Neural progenitor cell (in vitro differentiated cells): ENCODE data around the gene SLC15A1. TPM values are rescaled to one million over a fixed set of nuclear protein-coding genes. Genes with fewer than 3 reads are reported as not detected.

Experiments
- DNase-seq: peaks from one replicate; pipeline ENCODE4 v3.0.0-alpha.2; 2016; ENCODE audit warnings: low spot score
- H2AFZ ChIP-seq: fragments of 200-600 bp; sonication (generic); replicated peaks from 2 replicates; pipeline ENCODE4 v1.6.1; 2016; ENCODE audit warnings: antibody characterized with exemption
- H3F3A ChIP-seq: fragments of 200-600 bp; sonication (generic); 2 replicates; pipeline ENCODE4 v1.6.1; 2016; ENCODE audit warnings: antibody characterized with exemption, low read depth
- H3K27ac ChIP-seq: fragments of 200-600 bp; sonication (generic); 2 replicates; pipeline ENCODE4 v1.5.1; 2016; ENCODE audit warnings: mild to moderate bottlenecking
- H3K27me3 ChIP-seq: fragments of 200-600 bp; sonication (generic); 2 replicates; pipeline ENCODE4 v1.6.1; 2016; ENCODE audit warnings: mild to moderate bottlenecking, moderate library complexity
- H3K36me3 ChIP-seq: fragments of 200-600 bp; sonication (generic); 2 replicates; pipeline ENCODE4 v1.5.1; 2016
- H3K4me1 ChIP-seq: fragments of 200-600 bp; sonication (generic); 2 replicates; pipeline ENCODE4 v1.6.1; 2016; ENCODE audit warnings: mixed run types
- H3K4me2 ChIP-seq: fragments of 200-600 bp; sonication (generic); 2 replicates; pipeline ENCODE4 v1.6.1; 2016
- H3K4me3 ChIP-seq: fragments of 200-600 bp; sonication (generic); 2 replicates; pipeline ENCODE4 v1.5.1; 2016
- H3K79me2 ChIP-seq: fragments of 200-600 bp; sonication (generic); 2 replicates; pipeline ENCODE4 v1.6.1; 2016; ENCODE audit warnings: low read depth
- H3K9ac ChIP-seq: fragments of 200-600 bp; sonication (generic); 2 replicates; pipeline ENCODE4 v1.6.1; 2016
- H3K9me3 ChIP-seq: fragments of 200-600 bp; sonication (generic); 2 replicates; pipeline ENCODE4 v1.5.1; 2016; ENCODE audit warnings: low read depth
- H4K20me1 ChIP-seq: fragments of 200-600 bp; sonication (generic); 2 replicates; pipeline ENCODE4 v1.6.1; 2016; ENCODE audit warnings: low read depth
- H3K27ac Mint-ChIP-seq: 3 replicates; pipeline ENCODE4 v1.8.0; 2021; ENCODE audit warnings: mixed read lengths
- H3K27me3 Mint-ChIP-seq: 2 replicates; pipeline ENCODE4 v1.8.0; 2022; ENCODE audit warnings: low read depth, mild to moderate bottlenecking, inconsistent platforms, moderate library complexity, mixed read lengths; ENCODE audit not compliant: insufficient read depth
- H3K36me3 Mint-ChIP-seq: 3 replicates; pipeline ENCODE4 v1.8.0; 2021; ENCODE audit warnings: mixed read lengths
- H3K4me1 Mint-ChIP-seq: 3 replicates; pipeline ENCODE4 v1.8.0; 2021; ENCODE audit warnings: mixed read lengths
- H3K4me3 Mint-ChIP-seq: 3 replicates; pipeline ENCODE4 v1.8.0; 2021; ENCODE audit warnings: mild to moderate bottlenecking, moderate library complexity, mixed read lengths
- H3K9me3 Mint-ChIP-seq: 3 replicates; pipeline ENCODE4 v1.8.0; 2020; ENCODE audit warnings: mixed read lengths
- CTCF ChIP-seq: fragments of 200-600 bp; sonication (generic); IDR thresholded peaks from 2 replicates; pipeline ENCODE4 v1.5.1; 2017; ENCODE audit warnings: antibody characterized with exemption, mild to moderate bottlenecking
- EZH2 ChIP-seq: fragments of 200-600 bp; sonication (generic); IDR thresholded peaks from 2 replicates; pipeline ENCODE4 v1.6.1; 2017; ENCODE audit warnings: antibody characterized with exemption, mild to moderate bottlenecking, moderate library complexity
- EZH2phosphoT487 ChIP-seq: fragments of 200-600 bp; sonication (generic); IDR thresholded peaks from 2 replicates; pipeline ENCODE4 v1.6.1; 2017; ENCODE audit warnings: antibody characterized with exemption
- total RNA-seq: library from RNA; depleted of rRNA; stranded (reverse); fragments of >200 nt; gene quantifications from 2 replicates; pipeline ENCODE4 v1.2.3, GENCODE V29; 2015; ENCODE audit warnings: low replicate concordance

The SLC15A1 gene
- total RNA-seq, 1 donor from 2014 or later: not detected

- Histone ChIP-seq H3K4me1 (no peaks in the 10 kb centered on the region), H3K79me2 (no peaks in the 10 kb centered on the region), H3K4me3 (no peak overlapping the region), H3K36me3 (no peaks in the 10 kb centered on the region), H3K9ac (no peak overlapping the region), H3K27ac (no peak overlapping the region), H3K4me2 (no peak overlapping the region), H3K27me3 (no peaks in the 10 kb centered on the region), H3K9me3 (no peaks in the 10 kb centered on the region), H4K20me1 (no peaks in the 10 kb centered on the region), H3F3A (no peaks in the 10 kb centered on the region), H2AFZ (no peak overlapping the region)
- peaks cover 7% of the 10 kb centered on the region for H3K36me3 Mint-ChIP-seq
- TF ChIP-seq EZH2: no peak
- no peak for TF ChIP-seq EZH2phosphoT487
- DNase-seq: no peak
- H3K9me3 Mint-ChIP-seq: peaks cover 23% of the 10 kb centered on the region
- no peak overlapping the region for H3K27ac Mint-ChIP-seq
- peaks cover 12% of the 10 kb centered on the region for H3K27me3 Mint-ChIP-seq
- H3K4me1 Mint-ChIP-seq: peaks cover 2% of the 10 kb centered on the region
- no peak overlapping the region for H3K4me3 Mint-ChIP-seq
These were observed 96.2 kb downstream of the SLC15A1 start for GRCh38 chr13:98656223-98656622.

GRCh38 chr13:98653463-98653985 lies 98.9 kb downstream of the SLC15A1 start:
- Histone ChIP-seq H3K9me3 (no peaks in the 10 kb centered on the region), H3K27ac (no peak overlapping the region), H2AFZ (no peak overlapping the region), H3K4me2 (no peak overlapping the region), H3K27me3 (no peaks in the 10 kb centered on the region), H3F3A (no peaks in the 10 kb centered on the region), H3K36me3 (no peaks in the 10 kb centered on the region), H3K4me1 (no peaks in the 10 kb centered on the region), H4K20me1 (no peaks in the 10 kb centered on the region), H3K79me2 (no peaks in the 10 kb centered on the region), H3K4me3 (no peak overlapping the region), H3K9ac (no peak overlapping the region)
- DNase-seq: peak; percentile 90
- Mint-ChIP-seq H3K36me3 (peaks cover 7% of the 10 kb centered on the region), H3K27me3 (peaks cover 10% of the 10 kb centered on the region), H3K9me3 (peaks cover 9% of the 10 kb centered on the region), H3K27ac (no peak overlapping the region), H3K4me3 (no peak overlapping the region), H3K4me1 (peaks cover 2% of the 10 kb centered on the region)
- TF ChIP-seq EZH2phosphoT487 (no peak), EZH2 (peak; percentile 40), CTCF (peak; percentile 97)

GRCh38 chr13:98652721-98653462 lies 99.6 kb downstream of the SLC15A1 start:
- no peak overlapping the region for H3K4me2 ChIP-seq
- H3K27ac Mint-ChIP-seq: no peak overlapping the region
- peaks cover 2% of the 10 kb centered on the region for H3K4me1 Mint-ChIP-seq
- no peak overlapping the region for H3K4me3 ChIP-seq
- TF ChIP-seq EZH2phosphoT487 (no peak), CTCF (no peak), EZH2 (no peak)
- H3F3A ChIP-seq: no peaks in the 10 kb centered on the region
- no peak overlapping the region for H3K9ac ChIP-seq
- no peak overlapping the region for H3K4me3 Mint-ChIP-seq
- H4K20me1 ChIP-seq: no peaks in the 10 kb centered on the region
- H3K27me3 ChIP-seq: no peaks in the 10 kb centered on the region
- H3K36me3 Mint-ChIP-seq: peaks cover 3% of the 10 kb centered on the region
- peaks cover 10% of the 10 kb centered on the region for H3K27me3 Mint-ChIP-seq
- no peak overlapping the region for H2AFZ ChIP-seq
- no peaks in the 10 kb centered on the region for H3K79me2 ChIP-seq
- H3K27ac ChIP-seq: no peak overlapping the region
- no peaks in the 10 kb centered on the region for H3K4me1 ChIP-seq
- no peak for DNase-seq
- no peaks in the 10 kb centered on the region for H3K9me3 ChIP-seq
- H3K36me3 ChIP-seq: no peaks in the 10 kb centered on the region
- peaks cover 3% of the 10 kb centered on the region for H3K9me3 Mint-ChIP-seq

- H3K9me3 Mint-ChIP-seq: no peaks in the 10 kb centered on the region
These were observed 100.2 kb downstream of the SLC15A1 start for GRCh38 chr13:98652276-98652675.

More at GRCh38 chr13:98652276-98652675, 100.2 kb downstream of the SLC15A1 start:
- H3K27ac ChIP-seq: no peak overlapping the region
- H3K36me3 ChIP-seq: no peaks in the 10 kb centered on the region
- no peaks in the 10 kb centered on the region for H3K79me2 ChIP-seq
- no peak overlapping the region for H3K4me2 ChIP-seq
- no peak overlapping the region for H3K4me3 ChIP-seq
- no peaks in the 10 kb centered on the region for H3K9me3 ChIP-seq
- H3K4me3 Mint-ChIP-seq: no peak overlapping the region
- H3K27me3 Mint-ChIP-seq: peaks cover 10% of the 10 kb centered on the region
- H3K4me1 Mint-ChIP-seq: peaks cover 2% of the 10 kb centered on the region
- H3K27me3 ChIP-seq: no peaks in the 10 kb centered on the region
- H4K20me1 ChIP-seq: no peaks in the 10 kb centered on the region
- DNase-seq: no peak
- no peak overlapping the region for H3K9ac ChIP-seq
- H3K27ac Mint-ChIP-seq: no peak overlapping the region
- no peaks in the 10 kb centered on the region for H3K4me1 ChIP-seq
- H3F3A ChIP-seq: no peaks in the 10 kb centered on the region
- no peak overlapping the region for H2AFZ ChIP-seq
- H3K36me3 Mint-ChIP-seq: peaks cover 3% of the 10 kb centered on the region
- no peak for TF ChIP-seq EZH2phosphoT487
